GM19240 (cell line): ENCODE measurements around the gene MYO16.

Experiments
- DNase-seq: peaks from one replicate; pipeline ENCODE4 v3.0.0; 2011; ENCODE audit warnings: low spot score; ENCODE audit not compliant: insufficient read length

MYO16 gene

GRCh38 chr13:108662528-108662927 lies 33.1 kb downstream of the MYO16 start:
- DNase-seq = no peak

GRCh38 chr13:108663710-108664109 lies 34.3 kb downstream of the MYO16 start:
- DNase-seq = no peak

GRCh38 chr13:108667205-108667604 lies 37.8 kb downstream of the MYO16 start:
- no peak for DNase-seq

- DNase-seq = no peak
Observed at GRCh38 chr13:108669381-108669780, 40.0 kb downstream of the MYO16 start.

- DNase-seq = no peak
Observed at GRCh38 chr13:108674346-108674745, 44.9 kb downstream of the MYO16 start.

GRCh38 chr13:108674771-108675170 lies 45.4 kb downstream of the MYO16 start:
- no peak for DNase-seq

GRCh38 chr13:108676620-108677019 lies 47.2 kb downstream of the MYO16 start:
- no peak for DNase-seq

- DNase-seq = no peak
Observed at GRCh38 chr13:108677806-108678205, 48.4 kb downstream of the MYO16 start.

GRCh38 chr13:108680011-108680410 lies 50.6 kb downstream of the MYO16 start:
- no peak for DNase-seq

GRCh38 chr13:108681986-108682575 lies 52.7 kb downstream of the MYO16 start:
- DNase-seq = no peak

- no peak for DNase-seq
Observed at GRCh38 chr13:108682714-108683113, 53.3 kb downstream of the MYO16 start.

- DNase-seq = no peak
Observed at GRCh38 chr13:108686027-108686426, 56.6 kb downstream of the MYO16 start.

GRCh38 chr13:108690726-108691125 lies 61.3 kb downstream of the MYO16 start:
- no peak for DNase-seq

- DNase-seq = no peak
Observed at GRCh38 chr13:108700422-108701170, 71.2 kb downstream of the MYO16 start.

GRCh38 chr13:108702171-108702570 lies 72.8 kb downstream of the MYO16 start:
- no peak for DNase-seq

GRCh38 chr13:108705031-108705430 lies 75.6 kb downstream of the MYO16 start:
- no peak for DNase-seq

- DNase-seq = no peak
Observed at GRCh38 chr13:108707584-108707983, 78.2 kb downstream of the MYO16 start.

- no peak for DNase-seq
Observed at GRCh38 chr13:108708921-108709320, 79.5 kb downstream of the MYO16 start.

GRCh38 chr13:108711386-108711785 lies 82.0 kb downstream of the MYO16 start:
- no peak for DNase-seq

- DNase-seq = no peak
Observed at GRCh38 chr13:108725471-108725870, 96.1 kb downstream of the MYO16 start.

- no peak for DNase-seq
Observed at GRCh38 chr13:108728370-108728769, 99.0 kb downstream of the MYO16 start.

- DNase-seq = no peak
Observed at GRCh38 chr13:108733022-108733560, 103.7 kb downstream of the MYO16 start.

- no peak for DNase-seq
Observed at GRCh38 chr13:108734676-108735075, 105.3 kb downstream of the MYO16 start.
